Ishikawa (cell line): ENCODE data around the gene MEGF6.

Experiments used
- CEBPB ChIP-seq: IDR thresholded peaks from 2 replicates; pipeline ENCODE4 v1.6.1; 2012
- CREB1 ChIP-seq: IDR thresholded peaks from 2 replicates; pipeline ENCODE4 v1.6.1; 2012; ENCODE audit warnings: low read depth
- EP300 ChIP-seq: IDR thresholded peaks from 2 replicates; pipeline ENCODE4 v1.6.1; 2012; ENCODE audit warnings: borderline replicate concordance
- FOXM1 ChIP-seq: IDR thresholded peaks from 2 replicates; pipeline ENCODE4 v1.6.1; 2012; ENCODE audit warnings: low read depth, borderline replicate concordance
- MAX ChIP-seq: IDR thresholded peaks from 2 replicates; pipeline ENCODE4 v1.6.1; 2012
- NFIC ChIP-seq: IDR thresholded peaks from 2 replicates; pipeline ENCODE4 v1.6.1; 2012
- RAD21 ChIP-seq: IDR thresholded peaks from 2 replicates; pipeline ENCODE4 v1.6.1; 2012; ENCODE audit warnings: low read depth
- REST ChIP-seq: IDR thresholded peaks from 2 replicates; pipeline ENCODE4 v1.6.1; 2012; ENCODE audit warnings: low read depth, mild to moderate bottlenecking
- TAF1 ChIP-seq: IDR thresholded peaks from 2 replicates; pipeline ENCODE4 v1.6.1; 2012; ENCODE audit warnings: low read depth, mild to moderate bottlenecking
- TCF12 ChIP-seq: IDR thresholded peaks from 2 replicates; pipeline ENCODE4 v1.6.1; 2012; ENCODE audit warnings: low read depth
- TEAD4 ChIP-seq: IDR thresholded peaks from 2 replicates; pipeline ENCODE4 v1.6.1; 2012
- USF1 ChIP-seq: IDR thresholded peaks from 2 replicates; pipeline ENCODE4 v1.6.1; 2012
- YY1 ChIP-seq: IDR thresholded peaks from 2 replicates; pipeline ENCODE4 v1.6.1; 2012; ENCODE audit warnings: low read depth
- ZBTB7A ChIP-seq: IDR thresholded peaks from 2 replicates; pipeline ENCODE4 v1.6.1; 2012; ENCODE audit warnings: low read depth

- TF ChIP-seq TEAD4 (no peak), TAF1 (no peak), MAX (no peak), YY1 (no peak), TCF12 (no peak), USF1 (no peak), RAD21 (no peak), EP300 (no peak), CREB1 (no peak), ZBTB7A (no peak), CEBPB (no peak), NFIC (no peak), FOXM1 (no peak), REST (no peak)
Measured at GRCh38 chr1:3452866-3453175, 158.5 kb downstream of the MEGF6 start.
